ENCODE measurements around the gene CALU.

CALU gene

GRCh38 chr7:128815289-128815942, 76.3 kb downstream of the CALU start:
- no peak overlapping the region for H2AFZ ChIP-seq (ENCODE audit: low read depth)
- no peak overlapping the region for H3K4me2 ChIP-seq
- H3K79me2 ChIP-seq (ENCODE audit: insufficient read depth, low read depth): no peaks in the 10 kb centered on the region
- no peak overlapping the region for H3K9ac ChIP-seq
- H3K36me3 ChIP-seq (ENCODE audit: insufficient read depth): no peaks in the 10 kb centered on the region
- H3K27ac ChIP-seq: no peak overlapping the region
- no peak for TF ChIP-seq CTCF (conservative IDR thresholded peaks at IDR 0.05; ENCODE audit: low read depth, low read length)
- H3K27me3 ChIP-seq (ENCODE audit: insufficient read depth, low read depth): no peaks in the 10 kb centered on the region
- no peak overlapping the region for H3K4me3 ChIP-seq (IDR thresholded peaks at IDR 0.05; ENCODE audit: insufficient read depth, low read depth, low read length)
- H3K4me1 ChIP-seq (ENCODE audit: low read depth, poor library complexity, severe bottlenecking): peaks cover 27% of the 10 kb centered on the region
- H4K20me1 ChIP-seq (ENCODE audit: insufficient read depth): no peaks in the 10 kb centered on the region

- no peaks in the 10 kb centered on the region for H3K27me3 ChIP-seq (ENCODE audit: insufficient read depth, low read depth)
- no peak overlapping the region for H3K4me2 ChIP-seq
- no peaks in the 10 kb centered on the region for H4K20me1 ChIP-seq (ENCODE audit: insufficient read depth)
- H3K27ac ChIP-seq: no peak overlapping the region
- no peaks in the 10 kb centered on the region for H3K4me1 ChIP-seq (ENCODE audit: low read depth, poor library complexity, severe bottlenecking)
- H2AFZ ChIP-seq (ENCODE audit: low read depth): no peak overlapping the region
- no peak overlapping the region for H3K9ac ChIP-seq
- H3K4me3 ChIP-seq (IDR thresholded peaks at IDR 0.05; ENCODE audit: insufficient read depth, low read depth, low read length): no peak overlapping the region
- TF ChIP-seq CTCF (conservative IDR thresholded peaks at IDR 0.05; ENCODE audit: low read depth, low read length): no peak
- no peaks in the 10 kb centered on the region for H3K79me2 ChIP-seq (ENCODE audit: insufficient read depth, low read depth)
- no peaks in the 10 kb centered on the region for H3K36me3 ChIP-seq (ENCODE audit: insufficient read depth)
Measured at GRCh38 chr7:128818694-128819093, 79.5 kb downstream of the CALU start.
